ENCODE measurements around the gene B3GNT2.

- TF ChIP-seq CTCF (IDR thresholded peaks at IDR 0.05; ENCODE audit: poor library complexity): no peak
- TF ChIP-seq EZH2 (IDR thresholded peaks at IDR 0.05; ENCODE audit: borderline replicate concordance): no peak
These were observed 3.1 kb upstream of the B3GNT2 start for GRCh38 chr2:62192811-62193210.

Measured in hepatocyte (in vitro differentiated cells).